Suprapubic skin (tissue), 4 donors: ENCODE results near the gene AGPAT2.

ENCODE experiments used
- CTCF ChIP-seq, 2 donors: fragments of 200-600 bp in 1 of 2; fragments of 450-650 bp in 1 of 2; sonication (generic) in 1 of 2; IDR thresholded peaks; one replicate each; pipeline ENCODE4 v1.5.1; 2016 to 2019; ENCODE audit warnings: antibody characterized with exemption in 2 of 2, mild to moderate bottlenecking in 1 of 2, moderate library complexity in 1 of 2
- EP300 ChIP-seq: sonication (generic); formaldehyde crosslinking; IDR thresholded peaks from one replicate; pipeline ENCODE4 v1.6.1; 2017; ENCODE audit warnings: antibody characterized with exemption
- POLR2AphosphoS5 ChIP-seq, 3 donors: sonication (generic); formaldehyde crosslinking; IDR thresholded peaks; one replicate each; pipeline ENCODE4 v1.6.1; 2017; ENCODE audit warnings: antibody characterized with exemption in 3 of 3

- TF ChIP-seq POLR2AphosphoS5 (IDR thresholded peaks at IDR 0.05): no peak
- TF ChIP-seq CTCF (IDR thresholded peaks at IDR 0.05): no peak
- no peak for TF ChIP-seq EP300
These were observed 45.4 kb upstream of the AGPAT2 start for GRCh38 chr9:136732444-136733178.
